Chondrocyte (in vitro differentiated cells): ENCODE data around the gene PMFBP1. TPM values are rescaled to one million over a fixed set of nuclear protein-coding genes. Genes with fewer than 3 reads are reported as not detected.

ENCODE experiments used
- DNase-seq: peaks from one replicate; pipeline ENCODE4 v3.0.0; 2021; ENCODE audit warnings: mixed read lengths, low spot score
- H3K27ac Mint-ChIP-seq: one replicate; pipeline ENCODE4 v1.8.0; 2021; ENCODE audit warnings: mild to moderate bottlenecking, moderate library complexity, mixed read lengths; ENCODE audit not compliant: unreplicated experiment
- H3K27me3 Mint-ChIP-seq: 2 replicates; pipeline ENCODE4 v1.8.0; 2021; ENCODE audit warnings: low read depth, mixed read lengths
- H3K36me3 Mint-ChIP-seq: 2 replicates; pipeline ENCODE4 v1.8.0; 2021; ENCODE audit warnings: low read depth, mixed read lengths
- H3K4me1 Mint-ChIP-seq: 2 replicates; pipeline ENCODE4 v1.8.0; 2021; ENCODE audit warnings: low read depth, mild to moderate bottlenecking, mixed read lengths
- H3K4me3 Mint-ChIP-seq: one replicate; pipeline ENCODE4 v1.8.0; 2021; ENCODE audit warnings: mild to moderate bottlenecking, moderate library complexity, mixed read lengths; ENCODE audit not compliant: unreplicated experiment
- H3K9me3 Mint-ChIP-seq: 2 replicates; pipeline ENCODE4 v1.8.0; 2021; ENCODE audit warnings: low read depth, mixed read lengths
- CTCF ChIP-seq: fragments of 200-600 bp; sonication (generic); IDR thresholded peaks from 2 replicates; pipeline ENCODE4 v1.5.0; 2021; ENCODE audit warnings: antibody characterized with exemption, mild to moderate bottlenecking, moderate library complexity
- total RNA-seq: library from RNA; stranded (reverse); gene quantifications from 3 replicates; pipeline ENCODE4 v1.2.1, GENCODE V29; 2021

The PMFBP1 gene
- total RNA-seq, 1 donor from 2014 or later = 0.30 TPM

GRCh38 chr16:72109966-72110530 lies 61.9 kb downstream of the PMFBP1 start:
- H3K36me3 Mint-ChIP-seq = peaks cover 59% of the 10 kb centered on the region
- H3K9me3 Mint-ChIP-seq = peaks cover 6% of the 10 kb centered on the region
- H3K4me3 Mint-ChIP-seq = no peak overlapping the region

GRCh38 chr16:72109300-72109699 lies 62.7 kb downstream of the PMFBP1 start:
- H3K36me3 Mint-ChIP-seq = peaks cover 62% of the 10 kb centered on the region
- no peaks in the 10 kb centered on the region for H3K4me1 Mint-ChIP-seq
- no peak overlapping the region for H3K4me3 Mint-ChIP-seq
- H3K9me3 Mint-ChIP-seq = no peaks in the 10 kb centered on the region
- no peak for TF ChIP-seq CTCF
- no peaks in the 10 kb centered on the region for H3K27me3 Mint-ChIP-seq
- DNase-seq = no peak
- no peak overlapping the region for H3K27ac Mint-ChIP-seq

More at GRCh38 chr16:72109966-72110530, 61.9 kb downstream of the PMFBP1 start:
- Mint-ChIP-seq H3K4me1 (no peaks in the 10 kb centered on the region), H3K27me3 (no peaks in the 10 kb centered on the region), H3K27ac (no peak overlapping the region)
- DNase-seq = no peak
- TF ChIP-seq CTCF = no peak

- Mint-ChIP-seq H3K27ac (no peak overlapping the region), H3K36me3 (peaks cover 68% of the 10 kb centered on the region), H3K4me1 (no peaks in the 10 kb centered on the region), H3K4me3 (no peak overlapping the region), H3K27me3 (no peaks in the 10 kb centered on the region), H3K9me3 (no peaks in the 10 kb centered on the region)
- no peak for TF ChIP-seq CTCF
- no peak for DNase-seq
Measured at GRCh38 chr16:72108353-72109102, 63.4 kb downstream of the PMFBP1 start.

- H3K27ac Mint-ChIP-seq = no peak overlapping the region
- no peak for DNase-seq
- TF ChIP-seq CTCF = no peak
- H3K27me3 Mint-ChIP-seq = no peaks in the 10 kb centered on the region
- peaks cover 70% of the 10 kb centered on the region for H3K36me3 Mint-ChIP-seq
- H3K4me3 Mint-ChIP-seq = no peak overlapping the region
- H3K4me1 Mint-ChIP-seq = no peaks in the 10 kb centered on the region
- H3K9me3 Mint-ChIP-seq = no peaks in the 10 kb centered on the region
Measured at GRCh38 chr16:72107371-72107770, 64.6 kb downstream of the PMFBP1 start.

GRCh38 chr16:72105978-72106377 lies 66.0 kb downstream of the PMFBP1 start:
- no peak for DNase-seq
- no peak for TF ChIP-seq CTCF

More at GRCh38 chr16:72105978-72106377, 66.0 kb downstream of the PMFBP1 start:
- H3K36me3 Mint-ChIP-seq = peaks cover 61% of the 10 kb centered on the region
- H3K27ac Mint-ChIP-seq = no peak overlapping the region
- no peaks in the 10 kb centered on the region for H3K9me3 Mint-ChIP-seq
- no peaks in the 10 kb centered on the region for H3K27me3 Mint-ChIP-seq
- no peaks in the 10 kb centered on the region for H3K4me1 Mint-ChIP-seq
- H3K4me3 Mint-ChIP-seq = no peak overlapping the region
